Lung (tissue), 12 donors: Measurements from ENCODE around the gene KCNH6. TPM values are rescaled to one million over a fixed set of nuclear protein-coding genes. Genes with fewer than 3 reads are reported as not detected.

Source experiments
- ATAC-seq: fragments of 200-7000 bp; cut with Tn5 transposase; one replicate; pipeline ENCODE4 v1.9.1; 2020; ENCODE audit warnings: moderate number of reproducible peaks; ENCODE audit not compliant: insufficient read depth, low FRiP score
- DNase-seq, 3 donors: peaks; one replicate each; pipeline ENCODE4 v3.0.0-alpha.2; 2013 to 2017
- H3K27ac ChIP-seq, 2 donors: one replicate each; pipeline ENCODE4 v1.5.1; 2013; ENCODE audit warnings: mild to moderate bottlenecking in 2 of 2, moderate library complexity in 2 of 2, control low read depth in 1 of 2, inconsistent platforms in 1 of 2, low read depth in 1 of 2, low read length in 1 of 2
- H3K27me3 ChIP-seq, 3 donors: one replicate each; pipeline ENCODE4 v1.5.1; 2013; ENCODE audit warnings: low read length in 2 of 3; ENCODE audit not compliant: control insufficient read depth in 3 of 3, insufficient read depth in 3 of 3
- H3K36me3 ChIP-seq, 4 donors: one replicate each; pipeline ENCODE4 v1.5.1; 2013; ENCODE audit warnings: low read length in 4 of 4, mild to moderate bottlenecking in 1 of 4, moderate library complexity in 1 of 4; ENCODE audit not compliant: control insufficient read depth in 4 of 4, insufficient read depth in 4 of 4
- H3K4me1 ChIP-seq, 5 donors: one replicate each; pipeline ENCODE4 v1.5.1; 2013; ENCODE audit warnings: low read length in 5 of 5, mild to moderate bottlenecking in 2 of 5, moderate library complexity in 1 of 5; ENCODE audit not compliant: control insufficient read depth in 5 of 5, insufficient read depth in 5 of 5
- H3K4me3 ChIP-seq: one replicate; pipeline ENCODE4 v1.5.1; 2013; ENCODE audit warnings: mild to moderate bottlenecking, control low read depth, moderate library complexity
- H3K9ac ChIP-seq, 2 donors: one replicate each; pipeline ENCODE4 v1.5.1; 2013; ENCODE audit warnings: low read length in 2 of 2, control low read depth in 1 of 2; ENCODE audit not compliant: insufficient read depth in 1 of 2
- H3K9me3 ChIP-seq, 4 donors: one replicate each; pipeline ENCODE4 v1.5.1; 2013; ENCODE audit warnings: low read length in 3 of 4, mild to moderate bottlenecking in 1 of 4, moderate library complexity in 1 of 4; ENCODE audit not compliant: control insufficient read depth in 4 of 4, insufficient read depth in 3 of 4
- WGBS, 2 donors: extraction: QIAGEN DNeasy Blood & Tissue Kit; methylation state at CpG; one replicate each; pipeline ENCODE4 v1.1.7; 2013; 5-methylcytosine and 5-hydroxymethylcytosine counted together
- polyA plus RNA-seq, 2 donors: library from polyadenylated mRNA; stranded (reverse); fragments of 200-250 nt; gene quantifications; one replicate each; pipeline ENCODE4 v1.2.1, GENCODE V29; 2013
- total RNA-seq, 2 donors: library from RNA; depleted of rRNA in 1 of 2; stranded (reverse); fragments of >200 nt in 1 of 2; gene quantifications; one replicate each; pipeline ENCODE4 v1.2.1, GENCODE V29; 2014 to 2021
- TF ChIP-seq, protein P1 (sequence below): IDR thresholded peaks from 2 replicates; pipeline ENCODE4 v1.5.1; 2012; ENCODE audit warnings: mild to moderate bottlenecking; ENCODE audit errors: control extremely low read depth, extremely low read depth
- donor health status: control.
- donor health status: control.
- donor health status: Bipolar disorder and iron deficiency.
- donor health status: healthy.
- donor health status: DM: yes; HTN: yes; CAD: no.

KCNH6 gene
- total and polyA plus RNA-seq, 4 donors, result 0.05 to 1.6 (median 0.31) TPM

DNA sequence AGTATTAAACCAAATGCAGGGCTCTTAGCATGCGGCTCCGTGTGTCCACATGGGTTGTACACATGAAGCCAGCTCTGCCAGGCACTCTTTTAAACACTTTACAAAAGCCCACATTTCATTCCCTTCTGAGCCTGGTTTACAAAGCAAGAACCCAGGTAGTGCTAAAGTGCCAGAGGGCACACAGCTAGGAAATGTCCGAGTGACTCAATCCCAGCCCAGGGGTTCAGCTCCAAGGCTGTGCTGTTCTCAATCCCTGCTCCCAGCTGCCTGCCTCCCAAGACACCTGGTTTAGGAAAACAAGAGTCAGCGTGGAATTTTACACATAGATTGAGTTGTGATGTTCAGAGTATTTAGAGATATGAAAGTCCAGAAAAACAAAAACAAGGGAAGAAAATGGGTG, 13.8 kb downstream of the KCNH6 start:
- no peaks in the 10 kb centered on the region for H3K36me3 ChIP-seq
- DNase-seq (no peak), ATAC-seq (no peak)
- no peak overlapping the region for H3K9ac ChIP-seq
- no peaks in the 10 kb centered on the region for H3K9me3 ChIP-seq
- WGBS, 2 donors, result 90 to 94% methylated on average over 4 of the region's 4 CpGs
- peaks cover 0 to 33% (median 16%) of the 10 kb centered on the region in 3 donors for H3K27me3 ChIP-seq
- no peak overlapping the region for H3K4me3 ChIP-seq
- TF ChIP-seq, protein P1, sequence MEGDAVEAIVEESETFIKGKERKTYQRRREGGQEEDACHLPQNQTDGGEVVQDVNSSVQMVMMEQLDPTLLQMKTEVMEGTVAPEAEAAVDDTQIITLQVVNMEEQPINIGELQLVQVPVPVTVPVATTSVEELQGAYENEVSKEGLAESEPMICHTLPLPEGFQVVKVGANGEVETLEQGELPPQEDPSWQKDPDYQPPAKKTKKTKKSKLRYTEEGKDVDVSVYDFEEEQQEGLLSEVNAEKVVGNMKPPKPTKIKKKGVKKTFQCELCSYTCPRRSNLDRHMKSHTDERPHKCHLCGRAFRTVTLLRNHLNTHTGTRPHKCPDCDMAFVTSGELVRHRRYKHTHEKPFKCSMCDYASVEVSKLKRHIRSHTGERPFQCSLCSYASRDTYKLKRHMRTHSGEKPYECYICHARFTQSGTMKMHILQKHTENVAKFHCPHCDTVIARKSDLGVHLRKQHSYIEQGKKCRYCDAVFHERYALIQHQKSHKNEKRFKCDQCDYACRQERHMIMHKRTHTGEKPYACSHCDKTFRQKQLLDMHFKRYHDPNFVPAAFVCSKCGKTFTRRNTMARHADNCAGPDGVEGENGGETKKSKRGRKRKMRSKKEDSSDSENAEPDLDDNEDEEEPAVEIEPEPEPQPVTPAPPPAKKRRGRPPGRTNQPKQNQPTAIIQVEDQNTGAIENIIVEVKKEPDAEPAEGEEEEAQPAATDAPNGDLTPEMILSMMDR, result no peak
- H3K27ac ChIP-seq, result no peak overlapping the region
- no peaks in the 10 kb centered on the region for H3K4me1 ChIP-seq

DNA sequence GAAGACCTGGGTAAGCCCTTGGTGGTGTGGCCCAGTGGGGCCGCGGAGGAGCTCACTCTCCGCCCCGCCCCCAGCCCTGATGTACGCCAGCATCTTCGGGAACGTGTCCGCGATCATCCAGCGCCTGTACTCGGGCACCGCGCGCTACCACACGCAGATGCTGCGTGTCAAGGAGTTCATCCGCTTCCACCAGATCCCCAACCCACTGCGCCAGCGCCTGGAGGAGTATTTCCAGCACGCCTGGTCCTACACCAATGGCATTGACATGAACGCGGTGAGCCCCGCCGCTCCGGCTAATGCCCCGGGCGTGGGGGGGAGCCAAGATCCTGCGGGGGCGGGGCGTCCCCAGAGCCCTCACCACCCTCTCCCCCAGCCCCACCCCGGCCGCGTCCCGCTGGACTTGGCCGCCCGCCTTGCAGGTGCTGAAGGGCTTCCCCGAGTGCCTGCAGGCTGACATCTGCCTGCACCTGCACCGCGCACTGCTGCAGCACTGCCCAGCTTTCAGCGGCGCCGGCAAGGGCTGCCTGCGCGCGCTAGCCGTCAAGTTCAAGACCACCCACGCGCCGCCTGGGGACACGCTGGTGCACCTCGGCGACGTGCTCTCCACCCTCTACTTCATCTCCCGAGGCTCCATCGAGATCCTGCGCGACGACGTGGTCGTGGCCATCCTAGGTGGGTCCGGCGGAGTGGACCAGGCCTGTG, 15.0 kb downstream of the KCNH6 start:
- TF ChIP-seq, protein P1, result no peak
- Histone ChIP-seq H3K4me3 (no peak overlapping the region), H3K27ac (no peak overlapping the region), H3K36me3 (no peaks in the 10 kb centered on the region), H3K9ac (no peak overlapping the region), H3K9me3 (no peaks in the 10 kb centered on the region), H3K4me1 (no peaks in the 10 kb centered on the region), H3K27me3 (peaks cover 0 to 33% (median 16%) of the 10 kb centered on the region in 3 donors)
- ATAC-seq (no peak), DNase-seq (peak in 2 of 3 donors; percentile 15 to 28)
- WGBS, 2 donors, result 11 to 12% methylated on average over 54 to 62 of the region's 62 CpGs

DNA sequence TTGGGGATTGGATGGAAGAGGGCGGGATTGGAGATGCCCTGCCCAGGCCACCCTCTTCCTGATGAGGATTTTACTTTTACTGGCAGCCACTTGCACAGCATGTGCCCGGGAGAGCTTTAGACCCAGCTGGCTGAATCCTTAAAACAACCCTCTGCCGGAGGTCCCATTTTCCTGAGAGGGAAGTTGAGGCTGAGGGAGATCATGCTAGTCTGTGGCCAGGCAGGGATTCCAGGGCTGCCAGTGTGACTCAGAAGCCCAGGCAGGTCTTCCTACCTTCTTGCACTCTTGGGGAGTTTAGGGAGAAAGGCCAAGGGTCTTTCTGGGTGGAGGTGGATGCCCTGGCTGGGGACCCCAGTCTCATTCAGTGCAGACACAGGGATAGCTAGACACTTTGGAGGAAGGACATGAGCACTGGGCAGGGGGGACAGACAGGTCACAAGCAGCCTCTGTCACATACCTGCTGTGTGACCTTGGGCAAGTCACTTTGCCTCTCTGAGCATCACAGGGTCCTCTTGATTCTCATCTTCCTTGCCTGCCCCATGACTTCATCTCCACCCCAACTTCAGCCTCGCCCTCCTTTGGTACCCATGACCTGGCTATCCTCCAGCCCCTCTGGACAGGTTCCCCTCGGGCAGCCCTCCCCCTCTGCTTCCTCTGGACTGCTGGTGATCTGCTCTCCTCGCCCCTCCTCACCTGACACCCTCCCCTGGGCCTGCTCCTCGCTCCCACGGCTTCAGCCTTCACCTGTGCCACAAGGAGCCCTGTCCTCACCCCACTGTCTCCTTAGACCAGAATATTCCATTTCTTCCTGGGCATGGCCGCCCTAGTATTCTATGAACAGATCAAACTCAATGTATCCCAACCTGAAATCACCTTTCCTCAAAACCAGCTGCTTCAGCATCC, 15.8 kb downstream of the KCNH6 start:
- 75 to 81% methylated on average over 9 of the region's 9 CpGs for WGBS, 2 donors
- DNase-seq, result no peak
- Histone ChIP-seq H3K27me3 (peaks cover 0 to 33% (median 16%) of the 10 kb centered on the region in 3 donors), H3K27ac (no peak overlapping the region), H3K4me1 (no peaks in the 10 kb centered on the region), H3K4me3 (no peak overlapping the region), H3K36me3 (no peaks in the 10 kb centered on the region), H3K9ac (no peak overlapping the region), H3K9me3 (no peaks in the 10 kb centered on the region)
- TF ChIP-seq, protein P1, result no peak
- ATAC-seq, result no peak
